GM18526 (cell line): ENCODE data around the gene MRRF.

ENCODE experiments used
- POLR2A ChIP-seq: IDR thresholded peaks from 3 replicates; pipeline ENCODE4 v1.6.1; 2011; ENCODE audit not compliant: insufficient read length; ENCODE audit errors: extremely low read depth

MRRF gene, protein sequence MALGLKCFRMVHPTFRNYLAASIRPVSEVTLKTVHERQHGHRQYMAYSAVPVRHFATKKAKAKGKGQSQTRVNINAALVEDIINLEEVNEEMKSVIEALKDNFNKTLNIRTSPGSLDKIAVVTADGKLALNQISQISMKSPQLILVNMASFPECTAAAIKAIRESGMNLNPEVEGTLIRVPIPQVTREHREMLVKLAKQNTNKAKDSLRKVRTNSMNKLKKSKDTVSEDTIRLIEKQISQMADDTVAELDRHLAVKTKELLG

GRCh38 chr9:122264360-122265148 lies at the start of gene MRRF, which contains the start of gene RBM18:
Gene MRRF (plus strand): TSS chr9:122264882. CDS start chr9:122270892, 6,010 bp downstream.
Gene RBM18 (minus strand): TSS chr9:122264840. CDS start chr9:122261492, 3,348 bp downstream.
- peak; percentile 93 for TF ChIP-seq POLR2A

- no peak for TF ChIP-seq POLR2A
These were observed 49.0 kb upstream of the MRRF start for GRCh38 chr9:122215663-122216062.

- no peak for TF ChIP-seq POLR2A
These were observed 48.4 kb upstream of the MRRF start for GRCh38 chr9:122216138-122216797.

DNA sequence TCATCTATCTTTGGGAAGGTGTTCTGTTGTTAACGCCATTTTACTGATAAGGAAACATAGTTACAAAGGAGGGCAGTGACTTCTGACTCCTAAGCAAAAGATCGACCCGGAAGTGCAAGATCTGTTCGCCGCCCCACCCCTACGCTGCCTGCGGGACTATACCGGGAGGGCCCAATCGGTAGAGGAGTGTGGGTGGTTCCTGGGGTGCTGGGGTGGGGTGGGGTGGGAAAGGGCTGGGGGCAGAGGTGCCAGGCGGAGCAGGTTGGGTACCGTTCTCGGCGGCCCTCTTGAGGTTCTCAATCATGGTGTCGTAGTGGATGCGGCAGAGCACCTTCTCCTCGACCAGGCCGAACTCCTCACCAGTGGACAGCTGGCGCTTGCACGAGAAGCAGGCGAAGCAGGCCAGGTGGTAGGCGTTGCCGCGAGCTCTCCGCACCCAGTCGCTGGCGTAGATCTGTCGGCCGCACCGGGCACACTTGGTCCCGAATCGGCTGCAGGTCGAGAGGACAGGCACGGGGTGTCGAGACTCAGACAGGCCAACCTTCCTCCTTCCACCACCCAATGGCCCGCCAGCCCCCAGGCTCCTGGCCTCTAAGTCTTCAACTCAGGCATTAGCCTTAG lies 47.8 kb upstream of the MRRF start:
- TF ChIP-seq POLR2A = no peak

DNA sequence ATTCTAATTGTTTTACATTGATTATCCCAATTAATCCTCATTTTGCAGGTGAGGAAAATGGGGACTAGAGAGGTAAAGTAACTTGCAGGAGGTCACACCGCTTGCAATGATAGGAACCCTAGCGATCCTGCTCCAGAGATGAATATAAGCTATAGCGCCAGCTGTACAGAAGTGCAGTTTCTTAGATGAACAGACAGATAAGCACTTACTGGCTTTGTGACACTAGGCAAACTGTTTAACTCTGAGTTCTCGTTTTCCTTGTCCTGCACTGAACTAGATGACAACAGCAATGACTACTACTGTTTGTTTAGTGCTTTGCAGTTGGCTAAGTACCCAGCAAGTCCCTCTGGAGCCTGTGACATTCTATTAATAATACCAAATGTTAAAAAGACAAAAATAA lies 47.0 kb upstream of the MRRF start:
- no peak for TF ChIP-seq POLR2A

DNA sequence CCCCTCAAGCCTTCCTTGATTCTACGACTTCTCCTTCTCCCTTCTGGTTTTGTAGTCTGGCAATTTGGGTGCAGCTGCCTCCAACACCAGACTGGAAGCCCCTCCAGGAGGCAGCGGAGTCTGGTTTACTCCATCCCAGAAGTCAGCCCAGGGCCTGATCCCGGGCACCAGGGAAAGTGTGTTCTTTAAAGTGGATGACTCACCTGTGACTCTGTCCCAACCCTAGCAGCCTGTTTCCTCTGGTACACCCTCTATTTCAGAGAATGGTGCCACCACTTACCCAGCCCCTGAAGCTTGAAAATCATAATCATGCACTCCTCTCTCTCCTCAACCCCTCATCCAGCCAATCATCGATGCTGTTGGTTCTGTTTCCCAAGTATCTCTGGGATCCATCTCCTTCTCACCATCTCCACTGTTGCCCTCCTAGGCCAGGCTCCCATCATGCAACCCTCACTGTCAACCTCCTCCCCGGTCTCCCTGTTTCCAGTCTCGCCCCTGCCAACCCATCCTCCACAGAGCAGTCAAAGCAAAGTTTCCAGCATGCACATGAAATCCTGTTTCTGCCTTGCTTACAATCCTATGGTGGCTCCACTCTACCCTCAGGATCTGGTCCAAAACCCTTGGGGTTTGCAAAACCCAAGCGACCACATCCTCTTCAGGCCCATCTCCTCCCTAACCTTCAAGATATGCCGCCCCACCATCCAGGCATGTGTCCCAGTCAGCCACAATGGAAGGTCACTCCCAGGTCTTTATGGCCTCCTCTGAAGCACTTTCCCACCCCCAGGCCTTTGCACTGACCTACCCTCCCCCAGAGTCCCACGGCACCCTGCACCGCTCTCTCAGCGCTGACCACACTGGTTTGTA lies 46.4 kb upstream of the MRRF start:
- no peak for TF ChIP-seq POLR2A

DNA sequence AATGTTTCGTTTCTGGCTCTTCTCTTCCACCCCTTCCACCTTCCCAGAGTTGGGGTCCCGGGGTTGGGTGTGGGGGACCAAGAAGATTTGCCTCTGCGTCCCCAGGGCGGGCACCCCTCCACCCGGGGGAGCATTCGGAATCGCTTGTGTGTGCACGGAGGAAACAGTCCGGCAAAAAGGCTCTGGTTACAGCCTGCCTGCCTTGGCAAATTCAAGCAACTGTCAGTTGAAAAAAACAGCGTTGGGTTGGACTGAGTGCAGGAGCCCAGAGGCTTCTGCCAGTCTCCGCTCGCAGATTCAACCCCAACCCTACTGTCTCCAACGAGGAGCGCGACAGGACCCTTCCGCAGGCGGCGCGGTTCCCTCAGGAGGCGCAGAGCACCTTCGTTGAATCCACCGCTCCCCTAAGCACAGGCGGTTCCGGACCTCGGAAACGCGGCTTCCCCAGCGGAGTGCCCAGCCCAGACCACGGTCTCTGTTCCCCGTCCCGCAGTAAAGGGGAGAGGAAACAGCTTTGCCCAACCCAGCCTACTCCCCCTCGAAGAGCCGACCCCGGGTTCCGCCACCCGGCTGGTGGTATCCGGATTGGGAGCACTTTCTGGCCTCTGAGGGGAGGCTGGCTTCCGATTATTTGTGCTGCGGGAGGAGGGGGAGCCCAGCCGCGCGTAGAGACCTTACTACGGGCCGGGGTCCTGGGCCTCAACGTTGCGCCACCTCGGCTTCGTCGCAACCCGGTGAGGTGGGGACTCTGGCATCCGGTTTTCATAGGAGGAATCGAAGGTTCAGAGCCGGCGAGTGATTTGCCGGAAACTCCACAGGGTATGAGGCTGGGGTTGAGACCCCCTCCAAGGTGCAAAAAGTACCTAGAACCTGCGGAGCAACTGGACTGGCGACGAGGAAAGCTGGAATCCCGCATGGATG lies 45.5 kb upstream of the MRRF start:
- no peak for TF ChIP-seq POLR2A

- TF ChIP-seq POLR2A = no peak
These were observed 44.6 kb upstream of the MRRF start for GRCh38 chr9:122219856-122220672.

GRCh38 chr9:122220673-122221182 lies 44.0 kb upstream of the MRRF start:
- TF ChIP-seq POLR2A = no peak

- no peak for TF ChIP-seq POLR2A
These were observed 43.4 kb upstream of the MRRF start for GRCh38 chr9:122221183-122221811.

DNA sequence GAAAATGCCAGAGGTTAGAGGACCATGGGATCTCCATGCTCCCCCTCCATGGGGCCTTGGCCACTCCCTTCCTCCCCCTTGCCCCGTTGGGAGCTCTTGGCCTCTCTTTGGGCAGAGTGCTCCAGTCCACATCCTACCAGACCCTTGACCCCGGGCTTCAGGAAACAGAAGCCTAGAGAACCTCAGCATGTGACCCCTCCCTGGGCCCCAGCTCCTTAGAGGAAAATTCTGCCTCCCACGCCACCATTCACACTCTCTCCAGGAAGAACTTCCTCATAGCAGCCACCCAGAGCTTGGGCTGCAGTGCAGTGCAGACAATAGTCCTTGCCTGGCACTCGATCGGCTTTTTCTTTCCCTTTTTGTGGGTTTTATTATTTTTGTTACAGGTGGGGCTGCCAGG lies 41.9 kb upstream of the MRRF start:
- TF ChIP-seq POLR2A = no peak

DNA sequence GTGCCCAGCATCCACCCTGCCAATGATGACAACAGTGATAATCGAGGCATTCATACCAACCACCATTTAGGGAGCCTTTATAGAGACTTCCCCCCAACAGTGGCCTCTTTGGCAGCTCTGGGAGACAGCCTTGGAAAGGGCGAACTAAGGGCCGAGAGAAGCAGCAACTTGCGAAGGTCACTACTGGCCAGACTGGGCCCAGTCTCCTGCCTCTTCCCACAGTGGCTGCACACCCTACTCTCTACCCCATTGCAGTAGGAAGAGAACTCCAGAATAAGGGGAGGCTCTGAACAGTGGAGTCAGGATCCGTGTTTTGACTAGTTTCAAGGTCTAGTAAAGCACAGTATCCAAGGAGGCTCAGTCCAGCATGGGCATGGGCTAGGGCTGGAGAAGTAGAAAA lies 41.2 kb upstream of the MRRF start:
- TF ChIP-seq POLR2A = no peak
